Ishikawa (cell line): ENCODE data around the gene RASGEF1B.

Experiments used
- CEBPB ChIP-seq: IDR thresholded peaks from 2 replicates; pipeline ENCODE4 v1.6.1; 2012
- CREB1 ChIP-seq: IDR thresholded peaks from 2 replicates; pipeline ENCODE4 v1.6.1; 2012; ENCODE audit warnings: low read depth
- EGR1 ChIP-seq: IDR thresholded peaks from 2 replicates; pipeline ENCODE4 v1.6.1; 2012
- EP300 ChIP-seq: IDR thresholded peaks from 2 replicates; pipeline ENCODE4 v1.6.1; 2012; ENCODE audit warnings: borderline replicate concordance
- FOXM1 ChIP-seq: IDR thresholded peaks from 2 replicates; pipeline ENCODE4 v1.6.1; 2012; ENCODE audit warnings: low read depth, borderline replicate concordance
- MAX ChIP-seq: IDR thresholded peaks from 2 replicates; pipeline ENCODE4 v1.6.1; 2012
- NFIC ChIP-seq: IDR thresholded peaks from 2 replicates; pipeline ENCODE4 v1.6.1; 2012
- RAD21 ChIP-seq: IDR thresholded peaks from 2 replicates; pipeline ENCODE4 v1.6.1; 2012; ENCODE audit warnings: low read depth
- TAF1 ChIP-seq: IDR thresholded peaks from 2 replicates; pipeline ENCODE4 v1.6.1; 2012; ENCODE audit warnings: low read depth, mild to moderate bottlenecking
- TCF12 ChIP-seq: IDR thresholded peaks from 2 replicates; pipeline ENCODE4 v1.6.1; 2012; ENCODE audit warnings: low read depth
- YY1 ChIP-seq: IDR thresholded peaks from 2 replicates; pipeline ENCODE4 v1.6.1; 2012; ENCODE audit warnings: low read depth
- ZBTB7A ChIP-seq: IDR thresholded peaks from 2 replicates; pipeline ENCODE4 v1.6.1; 2012; ENCODE audit warnings: low read depth
- TF ChIP-seq, protein P1 (sequence below): IDR thresholded peaks from 2 replicates; pipeline ENCODE4 v1.6.1; 2012
- TF ChIP-seq, protein P2 (sequence below): IDR thresholded peaks from 2 replicates; pipeline ENCODE4 v1.6.1; 2012; ENCODE audit warnings: low read depth, mild to moderate bottlenecking

The RASGEF1B gene

DNA sequence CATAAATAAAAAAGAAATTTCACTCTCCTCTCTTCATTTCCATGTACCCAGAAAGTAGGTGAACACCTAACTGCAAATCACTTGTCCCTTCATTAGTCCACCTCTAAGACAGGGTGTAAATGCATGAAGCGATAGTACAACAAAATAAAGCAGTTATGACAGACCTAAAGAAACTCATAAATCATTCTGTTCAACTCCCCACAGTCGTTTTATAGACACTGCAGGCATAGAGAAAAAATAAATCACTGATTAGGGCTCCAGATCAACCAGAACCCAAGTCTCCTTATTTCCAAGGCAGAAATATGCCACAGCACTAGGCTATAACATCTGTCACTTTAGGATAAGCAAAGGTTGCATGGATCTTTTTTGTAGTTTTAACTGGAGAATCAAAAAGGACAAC is 3.0 kb downstream of the RASGEF1B start:
- TF ChIP-seq CEBPB: no peak
- no peak for TF ChIP-seq NFIC
- no peak for TF ChIP-seq RAD21
- TF ChIP-seq, protein P1, sequence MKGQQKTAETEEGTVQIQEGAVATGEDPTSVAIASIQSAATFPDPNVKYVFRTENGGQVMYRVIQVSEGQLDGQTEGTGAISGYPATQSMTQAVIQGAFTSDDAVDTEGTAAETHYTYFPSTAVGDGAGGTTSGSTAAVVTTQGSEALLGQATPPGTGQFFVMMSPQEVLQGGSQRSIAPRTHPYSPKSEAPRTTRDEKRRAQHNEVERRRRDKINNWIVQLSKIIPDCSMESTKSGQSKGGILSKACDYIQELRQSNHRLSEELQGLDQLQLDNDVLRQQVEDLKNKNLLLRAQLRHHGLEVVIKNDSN: no peak
- no peak for TF ChIP-seq CREB1
- TF ChIP-seq, protein P2, sequence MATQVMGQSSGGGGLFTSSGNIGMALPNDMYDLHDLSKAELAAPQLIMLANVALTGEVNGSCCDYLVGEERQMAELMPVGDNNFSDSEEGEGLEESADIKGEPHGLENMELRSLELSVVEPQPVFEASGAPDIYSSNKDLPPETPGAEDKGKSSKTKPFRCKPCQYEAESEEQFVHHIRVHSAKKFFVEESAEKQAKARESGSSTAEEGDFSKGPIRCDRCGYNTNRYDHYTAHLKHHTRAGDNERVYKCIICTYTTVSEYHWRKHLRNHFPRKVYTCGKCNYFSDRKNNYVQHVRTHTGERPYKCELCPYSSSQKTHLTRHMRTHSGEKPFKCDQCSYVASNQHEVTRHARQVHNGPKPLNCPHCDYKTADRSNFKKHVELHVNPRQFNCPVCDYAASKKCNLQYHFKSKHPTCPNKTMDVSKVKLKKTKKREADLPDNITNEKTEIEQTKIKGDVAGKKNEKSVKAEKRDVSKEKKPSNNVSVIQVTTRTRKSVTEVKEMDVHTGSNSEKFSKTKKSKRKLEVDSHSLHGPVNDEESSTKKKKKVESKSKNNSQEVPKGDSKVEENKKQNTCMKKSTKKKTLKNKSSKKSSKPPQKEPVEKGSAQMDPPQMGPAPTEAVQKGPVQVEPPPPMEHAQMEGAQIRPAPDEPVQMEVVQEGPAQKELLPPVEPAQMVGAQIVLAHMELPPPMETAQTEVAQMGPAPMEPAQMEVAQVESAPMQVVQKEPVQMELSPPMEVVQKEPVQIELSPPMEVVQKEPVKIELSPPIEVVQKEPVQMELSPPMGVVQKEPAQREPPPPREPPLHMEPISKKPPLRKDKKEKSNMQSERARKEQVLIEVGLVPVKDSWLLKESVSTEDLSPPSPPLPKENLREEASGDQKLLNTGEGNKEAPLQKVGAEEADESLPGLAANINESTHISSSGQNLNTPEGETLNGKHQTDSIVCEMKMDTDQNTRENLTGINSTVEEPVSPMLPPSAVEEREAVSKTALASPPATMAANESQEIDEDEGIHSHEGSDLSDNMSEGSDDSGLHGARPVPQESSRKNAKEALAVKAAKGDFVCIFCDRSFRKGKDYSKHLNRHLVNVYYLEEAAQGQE: no peak
- no peak for TF ChIP-seq MAX
- TF ChIP-seq EP300: no peak
- TF ChIP-seq EGR1: no peak
- TF ChIP-seq TCF12: no peak
- no peak for TF ChIP-seq TAF1
- TF ChIP-seq ZBTB7A: no peak
- TF ChIP-seq FOXM1: no peak

GRCh38 chr4:81467672-81467964 is 4.1 kb downstream of the RASGEF1B start:
- TF ChIP-seq TAF1: no peak
- TF ChIP-seq, protein P2: no peak
- no peak for TF ChIP-seq CREB1
- no peak for TF ChIP-seq TCF12
- no peak for TF ChIP-seq CEBPB
- no peak for TF ChIP-seq NFIC
- TF ChIP-seq EP300: no peak

- TF ChIP-seq FOXM1 (no peak), MAX (no peak), TCF12 (no peak), RAD21 (peak; percentile 94)
- TF ChIP-seq, protein P2: no peak
Observed at GRCh38 chr4:81466841-81467671, 4.7 kb downstream of the RASGEF1B start.

GRCh38 chr4:81465406-81466340 is 6.0 kb downstream of the RASGEF1B start:
- TF ChIP-seq, protein P2: no peak
- no peak for TF ChIP-seq YY1
- TF ChIP-seq RAD21: no peak
- TF ChIP-seq NFIC: no peak
- no peak for TF ChIP-seq TCF12
- no peak for TF ChIP-seq FOXM1
- TF ChIP-seq CEBPB: no peak
- no peak for TF ChIP-seq TAF1
